Skin of body (tissue), 2 donors: Measurements from ENCODE around the gene MRPL23. TPM values are rescaled to one million over a fixed set of nuclear protein-coding genes. Genes with fewer than 3 reads are reported as not detected.
"Not testable (repeated sequence)": the region's sequence is repeated elsewhere in the genome, so short reads cannot be mapped to it uniquely, and the experiment has no call there.

ENCODE experiments used
- DNase-seq: peaks from one replicate; lab custom pipeline; 2025; lab: John Stamatoyannopoulos, UW
- total RNA-seq: library from RNA; depleted of rRNA; stranded (reverse); fragments of >200 nt; gene quantifications from one replicate; pipeline ENCODE4 v1.2.3, GENCODE V29; 2014

MRPL23 gene
- total RNA-seq, 1 donor from 2014 or later, result 20.5 TPM

DNA sequence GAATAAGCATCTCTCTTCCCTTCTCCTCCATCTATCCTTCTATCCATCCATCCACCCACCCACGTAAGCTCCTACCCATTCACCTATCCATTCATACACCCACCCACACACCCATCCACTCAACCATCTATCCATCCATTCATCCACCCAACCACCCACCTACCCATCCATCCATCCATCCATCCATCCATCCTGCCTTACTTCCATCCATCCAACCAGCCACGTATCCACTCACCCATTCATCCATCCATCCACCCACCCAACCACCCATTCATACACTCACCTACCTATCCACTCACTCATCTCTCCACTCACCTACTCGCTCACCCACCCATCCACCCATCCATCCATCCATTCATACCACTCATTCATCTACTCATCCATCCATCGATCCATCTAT is 14.5 kb upstream of the MRPL23 start:
- DNase-seq, result no peak

DNA sequence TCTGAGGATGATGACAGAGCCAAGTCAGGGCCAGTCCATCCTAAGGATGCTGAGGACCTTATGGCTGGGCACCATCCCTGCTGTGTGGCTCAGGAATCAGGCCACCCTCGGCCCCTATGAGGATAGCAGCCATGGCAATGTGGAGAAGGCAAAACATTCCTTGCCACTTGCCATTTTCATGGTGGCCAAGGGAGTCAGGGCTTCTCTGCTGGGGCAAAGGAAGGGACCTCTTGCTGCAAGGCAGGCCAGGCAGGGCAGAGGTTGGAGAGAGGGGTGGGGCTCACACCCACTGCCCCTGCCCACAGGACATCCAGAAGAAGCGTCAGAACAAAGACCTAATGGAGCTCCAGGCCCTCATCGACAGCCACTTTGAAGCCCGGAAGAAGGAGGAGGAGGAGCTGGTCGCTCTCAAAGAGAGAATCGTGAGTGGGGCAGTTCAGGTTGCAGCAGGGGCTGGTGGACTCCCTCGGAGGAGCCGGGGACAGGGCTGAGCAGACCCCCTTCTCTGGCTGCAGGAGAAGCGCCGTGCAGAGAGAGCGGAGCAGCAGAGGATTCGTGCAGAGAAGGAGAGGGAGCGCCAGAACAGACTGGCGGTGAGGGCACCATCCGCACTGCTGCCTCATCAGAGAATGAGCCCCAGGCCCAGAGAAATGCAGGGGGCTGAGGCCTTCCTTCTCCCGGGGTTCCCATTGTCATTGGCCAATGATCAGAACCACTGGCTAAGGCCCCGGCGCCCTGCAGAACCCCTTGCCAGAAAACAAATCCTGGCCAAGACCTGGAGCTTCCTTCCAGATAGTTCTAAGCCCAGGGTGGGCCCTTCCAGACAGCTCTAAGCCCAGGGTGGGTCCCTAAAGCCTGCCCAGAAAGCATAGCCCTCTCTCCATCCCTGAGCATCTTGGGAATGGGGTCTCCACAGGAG is 13.5 kb upstream of the MRPL23 start:
- no peak for DNase-seq

DNA sequence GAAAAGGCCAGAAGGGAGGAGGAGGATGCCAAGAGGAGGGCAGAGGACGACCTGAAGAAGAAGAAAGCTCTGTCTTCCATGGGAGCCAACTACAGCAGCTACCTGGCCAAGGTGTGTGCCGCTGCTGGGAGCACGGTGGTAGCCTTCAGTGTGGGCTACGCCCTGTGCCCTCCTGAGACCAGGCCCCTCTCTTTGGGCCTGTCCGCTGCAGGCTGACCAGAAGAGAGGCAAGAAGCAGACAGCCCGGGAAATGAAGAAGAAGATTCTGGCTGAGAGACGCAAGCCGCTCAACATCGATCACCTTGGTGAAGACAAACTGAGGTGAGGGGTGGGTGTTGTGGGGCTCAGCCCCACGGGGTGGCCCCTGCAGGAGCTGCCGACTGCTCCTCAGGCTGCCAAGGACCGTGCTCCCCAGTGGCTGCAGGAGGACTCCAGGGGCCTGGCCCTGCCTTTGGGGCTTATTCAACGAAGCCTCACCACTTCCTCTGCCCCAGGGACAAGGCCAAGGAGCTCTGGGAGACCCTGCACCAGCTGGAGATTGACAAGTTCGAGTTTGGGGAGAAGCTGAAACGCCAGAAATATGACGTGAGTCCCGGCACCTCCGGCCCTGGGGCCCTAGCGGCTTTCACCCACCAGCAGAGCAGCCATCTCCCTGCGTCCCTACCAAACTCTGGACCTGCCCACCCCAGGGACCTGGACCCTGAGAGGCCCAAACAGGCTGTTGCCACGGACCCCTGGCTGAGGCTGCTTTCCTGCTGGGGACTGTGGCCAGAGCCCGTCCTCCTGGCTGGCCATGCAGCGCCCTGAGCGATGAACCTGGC is 12.6 kb upstream of the MRPL23 start:
- no peak for DNase-seq

DNA sequence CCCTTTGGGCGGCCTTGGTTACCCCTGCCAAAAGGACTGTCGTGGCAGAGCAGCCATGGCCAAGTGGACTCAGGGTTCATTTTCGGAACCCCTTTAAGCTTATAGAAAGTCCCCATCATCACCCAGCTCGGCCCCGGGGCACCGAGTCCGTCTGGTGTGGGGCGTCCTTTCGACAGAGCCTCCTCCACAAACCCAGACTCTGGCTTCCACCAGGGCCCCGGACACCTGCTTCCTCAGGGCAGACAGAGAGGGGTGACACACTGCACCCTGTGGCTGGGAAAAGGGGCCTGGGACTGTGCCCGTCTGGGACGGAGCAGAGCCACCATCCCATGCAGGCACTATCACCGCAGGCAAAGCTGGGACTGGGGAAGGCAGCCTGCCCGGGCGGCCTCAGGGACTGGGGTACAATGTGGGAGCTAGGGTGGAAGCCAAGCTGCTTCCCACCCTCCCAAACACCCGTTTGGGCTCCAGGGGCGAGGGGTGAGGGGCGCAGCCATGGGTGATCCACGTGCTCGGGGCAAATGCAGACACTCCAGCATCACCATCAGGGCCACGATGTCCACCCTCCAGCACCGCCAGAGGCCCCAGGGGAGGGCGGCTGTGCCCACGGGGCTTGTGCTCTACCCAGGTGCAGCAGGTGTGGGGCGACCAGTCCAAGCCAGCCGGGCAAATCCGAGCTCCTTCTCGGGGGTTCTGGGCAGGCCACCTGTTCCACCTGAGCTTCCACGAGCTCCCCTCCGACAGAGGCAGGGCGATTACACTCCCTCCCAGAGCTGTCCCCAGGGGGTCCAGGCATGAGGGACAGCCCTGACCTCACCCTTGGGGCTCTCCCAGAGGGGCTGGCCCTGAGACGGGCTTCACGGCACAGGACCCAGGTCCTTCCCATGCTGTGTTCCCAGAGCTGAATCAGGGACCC is 11.7 kb upstream of the MRPL23 start:
- no peak for DNase-seq

DNA sequence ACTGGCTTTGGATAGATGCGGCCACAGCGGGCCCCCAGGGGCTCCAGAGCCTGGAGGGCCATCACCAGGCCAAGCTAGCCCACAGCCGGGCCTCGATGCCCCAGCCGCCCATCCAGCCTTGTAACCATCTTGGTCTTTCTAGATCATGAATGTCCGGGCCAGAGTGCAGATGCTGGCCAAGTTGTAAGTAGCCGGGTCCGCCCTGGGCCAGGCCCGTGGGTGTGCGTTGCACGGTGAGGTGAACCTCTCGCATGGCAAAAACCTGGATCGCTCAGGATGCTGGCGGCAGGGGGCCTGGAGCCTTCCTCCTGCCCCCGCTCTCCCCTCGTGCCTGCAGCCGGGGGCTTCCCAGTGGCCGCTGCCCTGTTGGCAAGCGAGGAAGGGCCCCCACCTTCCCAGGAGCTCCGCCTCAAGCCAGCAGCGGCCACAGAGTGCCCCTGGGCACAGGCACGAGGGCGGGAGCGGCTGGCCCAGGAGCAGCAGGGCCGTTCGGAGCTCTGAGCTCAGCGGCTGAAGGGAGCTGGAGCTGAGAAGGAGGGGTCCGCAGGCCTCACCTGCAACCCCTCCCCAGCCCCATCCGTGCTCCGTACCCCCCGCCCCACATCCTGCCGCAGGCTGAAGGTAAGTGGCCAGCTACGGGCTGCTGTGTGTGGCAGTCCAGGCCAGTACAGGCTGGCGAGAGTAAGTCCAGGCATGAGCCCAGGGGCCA is 10.9 kb upstream of the MRPL23 start:
- no peak for DNase-seq

DNA sequence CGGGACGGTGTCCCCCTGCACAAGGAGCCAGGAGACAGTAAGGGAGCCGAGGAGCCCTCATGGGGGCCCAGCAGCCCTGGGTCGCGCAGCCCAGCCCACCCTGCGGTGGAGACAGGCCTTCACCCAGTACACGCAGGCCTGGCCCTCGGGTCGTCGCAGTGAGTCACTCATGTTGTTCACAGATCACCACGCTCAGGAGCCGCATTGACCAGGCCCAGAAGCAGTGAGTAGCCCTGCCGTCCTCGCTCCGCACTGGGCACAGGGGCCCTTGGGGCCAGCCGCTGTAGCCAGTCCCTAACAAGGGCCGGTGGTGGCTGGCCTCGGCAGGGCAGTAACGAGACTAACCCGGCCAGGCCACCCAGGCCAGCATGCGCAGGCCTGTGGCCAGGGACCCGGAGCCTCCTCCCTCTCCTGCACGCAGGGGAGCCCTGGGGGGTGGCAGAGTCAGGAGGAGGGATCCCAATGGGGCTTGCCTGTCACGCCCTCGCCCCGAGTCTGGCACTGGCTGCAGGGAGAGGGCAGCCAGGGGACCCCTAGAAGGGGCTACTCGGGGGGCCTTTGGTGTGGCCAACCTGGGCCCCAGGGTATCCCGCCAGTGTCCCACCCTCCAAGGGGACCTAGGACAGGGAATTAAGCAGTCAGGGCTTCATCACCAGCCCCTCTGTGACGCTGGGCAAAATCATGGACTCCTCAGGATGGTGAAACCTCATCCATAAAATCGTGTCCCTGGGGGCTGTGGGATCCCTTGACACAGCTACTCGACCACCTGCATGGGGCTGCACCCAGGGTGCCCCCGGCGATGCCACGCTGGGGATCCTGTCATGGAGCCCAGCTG is 10.1 kb upstream of the MRPL23 start:
- no peak for DNase-seq

DNA sequence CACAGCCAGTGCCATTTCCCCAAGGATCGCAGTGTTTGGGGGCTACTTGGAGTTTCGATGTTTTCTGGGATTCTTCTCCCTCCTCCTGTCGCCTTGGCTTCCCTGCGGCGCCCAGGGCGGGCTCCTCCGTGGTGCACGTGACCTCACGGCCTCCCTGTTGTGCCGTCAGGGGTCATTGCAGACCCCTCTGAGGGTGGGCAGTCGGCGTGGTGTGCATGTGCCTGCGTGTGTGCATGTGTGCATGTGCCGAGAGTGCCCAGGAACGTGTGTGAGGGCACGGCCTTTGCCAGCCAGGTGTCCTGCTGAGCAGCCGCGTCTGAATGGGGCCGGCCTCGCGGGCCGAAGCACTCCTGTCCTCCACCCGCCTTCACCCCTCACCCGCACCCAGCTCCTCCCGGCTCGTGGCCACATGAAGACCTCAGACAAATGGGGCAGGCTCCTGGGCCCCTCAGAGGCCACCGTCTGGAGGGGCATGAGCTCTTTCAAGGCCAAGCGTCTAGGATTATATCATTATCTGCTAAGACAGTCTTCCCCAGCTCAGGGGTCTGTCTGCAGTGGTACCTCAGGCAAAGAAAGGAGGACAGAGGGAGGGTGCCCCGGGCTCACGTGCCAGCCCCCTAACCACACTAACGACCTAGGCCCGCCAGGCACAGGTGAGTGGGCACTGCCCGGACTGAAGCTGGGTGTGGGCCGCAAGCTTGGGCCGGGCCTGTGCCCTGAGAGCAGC is 9.4 kb upstream of the MRPL23 start:
- DNase-seq, result no peak

DNA sequence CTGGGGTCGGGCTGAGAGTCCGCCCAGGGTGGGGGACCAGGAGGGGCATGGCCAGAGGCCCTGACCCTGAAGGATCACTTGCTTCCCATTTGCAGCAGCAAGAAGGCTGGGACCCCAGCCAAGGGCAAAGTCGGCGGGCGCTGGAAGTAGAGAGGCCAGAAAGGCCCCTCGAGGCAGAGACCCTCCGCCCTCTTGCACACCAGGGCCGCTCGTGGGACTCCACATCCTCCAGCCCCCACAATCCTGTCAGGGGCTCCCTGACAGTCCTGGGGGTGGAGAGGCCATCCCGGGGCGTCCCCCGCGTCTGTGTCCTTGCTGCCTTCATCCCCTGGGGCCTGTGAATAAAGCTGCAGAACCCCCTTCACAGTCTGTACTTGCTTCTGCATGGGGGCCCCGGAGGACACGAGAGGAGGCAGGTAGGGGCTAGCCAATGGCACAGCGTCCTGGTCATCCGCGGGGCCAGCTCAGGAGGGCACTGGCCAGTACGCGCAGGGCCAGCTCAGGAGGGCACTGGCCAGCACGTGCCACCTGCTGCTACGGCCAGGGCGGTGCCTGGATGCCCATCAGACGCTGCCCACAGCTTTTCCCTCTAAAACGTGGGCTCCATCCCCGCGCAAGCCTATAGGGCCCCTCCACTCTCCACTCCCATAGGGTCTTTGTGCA is 8.7 kb upstream of the MRPL23 start:
- no peak for DNase-seq

DNA sequence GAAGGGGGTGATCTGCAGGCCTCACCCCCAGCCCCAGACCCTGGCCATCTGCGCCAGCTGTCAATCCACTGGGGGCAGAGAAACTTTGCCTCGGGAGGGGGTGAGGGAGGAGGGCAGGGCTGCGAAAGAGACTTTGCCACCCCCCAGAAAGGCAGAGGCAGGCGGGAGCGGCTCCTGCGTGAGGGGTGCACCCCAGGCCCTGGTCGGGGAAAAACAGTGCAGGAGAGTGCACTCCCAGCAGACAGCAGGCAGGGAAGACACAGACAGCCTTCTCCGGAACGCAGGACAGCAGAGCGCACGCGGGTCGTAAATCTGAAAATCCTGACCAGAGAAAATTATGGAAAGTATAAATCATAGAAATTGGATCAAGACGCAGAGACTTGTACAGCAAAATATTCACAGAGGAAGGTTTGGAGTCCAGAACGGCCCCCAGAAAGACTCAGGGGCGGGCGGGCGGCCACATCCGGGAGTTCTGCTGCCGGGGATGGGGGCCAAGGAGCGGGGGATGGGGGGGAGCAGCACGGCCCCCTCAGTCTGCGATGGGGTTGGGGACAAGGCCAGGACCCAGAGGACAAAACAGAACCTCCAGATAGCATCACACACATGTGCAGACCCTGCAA is 8.0 kb upstream of the MRPL23 start:
- DNase-seq, result peak; percentile 91

DNA sequence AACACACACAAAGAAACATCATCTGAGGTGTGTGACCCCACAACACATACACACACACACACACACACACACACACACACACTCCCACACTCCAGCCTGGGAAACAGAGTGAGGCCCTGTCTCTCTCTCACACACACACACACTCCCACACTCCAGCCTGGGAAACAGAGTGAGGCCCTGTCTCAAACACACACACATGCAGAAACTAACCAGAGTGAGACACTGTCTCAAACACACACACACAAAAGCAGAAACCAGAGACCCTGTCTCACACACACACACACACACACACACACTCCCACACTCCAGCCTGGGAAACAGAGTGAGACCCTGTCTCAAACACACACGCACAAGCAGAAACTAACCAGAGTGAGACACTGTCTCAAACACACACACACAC is 7.3 kb upstream of the MRPL23 start:
- DNase-seq, result not testable (repeated sequence)

DNA sequence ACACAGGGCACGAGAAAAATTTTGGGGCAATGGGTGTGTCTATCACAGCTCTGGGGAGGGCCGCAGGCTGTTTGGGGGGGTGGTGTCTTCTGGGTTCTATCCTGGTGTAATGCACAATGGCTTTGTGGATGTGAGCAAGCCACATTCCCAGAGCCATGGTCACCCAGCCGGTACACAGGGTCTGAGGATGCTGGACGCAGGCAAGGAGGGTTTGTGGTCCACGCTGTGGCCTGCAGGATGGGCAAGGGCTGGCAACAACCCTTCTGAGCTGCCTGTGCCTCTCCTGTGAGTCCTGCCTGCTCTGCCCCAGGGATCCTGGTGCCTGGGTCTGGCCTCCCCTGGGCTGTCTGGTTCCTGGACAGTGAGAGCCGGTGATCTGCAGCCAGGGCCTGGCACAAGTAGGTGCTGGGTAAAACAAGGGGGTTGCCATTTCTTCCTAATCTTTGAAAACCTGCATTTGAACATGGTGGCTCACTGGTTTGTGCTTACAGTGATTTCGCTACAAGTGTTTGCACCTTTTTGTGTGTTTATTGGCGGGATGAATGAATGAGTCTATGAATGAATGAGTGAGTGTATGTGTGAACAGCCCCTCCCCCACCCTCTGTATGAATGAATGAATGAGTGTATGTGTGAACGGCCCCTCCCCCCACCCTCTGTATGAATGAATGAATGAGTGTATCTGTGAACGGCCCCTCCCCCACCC is 4.4 kb upstream of the MRPL23 start:
- no peak for DNase-seq

DNA sequence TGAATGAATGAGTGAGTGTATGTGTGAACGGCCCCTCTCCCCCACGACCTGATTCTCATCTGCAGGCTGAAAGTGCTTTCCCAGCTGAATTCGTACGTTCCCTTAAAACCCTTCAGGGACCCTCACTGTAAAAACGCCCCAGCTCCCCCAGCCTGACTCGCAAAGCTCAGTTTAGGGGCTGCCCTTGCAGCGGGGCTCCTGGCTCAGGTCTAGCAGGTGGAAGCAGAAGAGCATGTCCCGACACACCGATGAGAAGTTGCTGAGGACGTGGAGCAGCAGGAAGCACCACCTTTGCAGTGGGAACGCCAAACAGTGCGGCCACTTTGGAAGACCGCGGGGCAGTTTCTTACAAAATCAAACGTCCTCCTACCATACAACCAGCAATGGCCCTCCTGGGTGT is 3.6 kb upstream of the MRPL23 start:
- no peak for DNase-seq

DNA sequence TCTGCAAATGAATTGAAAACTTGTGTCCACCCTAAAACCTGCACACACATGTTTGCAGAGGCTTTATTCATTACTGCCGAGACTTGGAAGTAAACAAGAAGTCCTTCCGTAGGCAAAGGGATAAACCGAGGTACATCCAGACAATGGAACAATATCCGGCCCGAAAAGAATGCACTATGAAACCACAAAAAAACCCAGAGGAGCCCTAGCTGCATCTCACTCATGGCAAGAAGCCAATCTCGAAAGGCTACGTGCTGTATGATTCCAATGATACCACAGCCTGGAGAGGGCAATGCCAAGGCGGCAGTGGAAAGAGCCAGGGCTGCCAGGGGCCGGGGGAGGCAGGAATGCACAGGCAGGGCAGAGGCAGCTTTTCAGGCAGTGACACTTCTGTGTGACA is 3.2 kb upstream of the MRPL23 start:
- DNase-seq, result no peak

DNA sequence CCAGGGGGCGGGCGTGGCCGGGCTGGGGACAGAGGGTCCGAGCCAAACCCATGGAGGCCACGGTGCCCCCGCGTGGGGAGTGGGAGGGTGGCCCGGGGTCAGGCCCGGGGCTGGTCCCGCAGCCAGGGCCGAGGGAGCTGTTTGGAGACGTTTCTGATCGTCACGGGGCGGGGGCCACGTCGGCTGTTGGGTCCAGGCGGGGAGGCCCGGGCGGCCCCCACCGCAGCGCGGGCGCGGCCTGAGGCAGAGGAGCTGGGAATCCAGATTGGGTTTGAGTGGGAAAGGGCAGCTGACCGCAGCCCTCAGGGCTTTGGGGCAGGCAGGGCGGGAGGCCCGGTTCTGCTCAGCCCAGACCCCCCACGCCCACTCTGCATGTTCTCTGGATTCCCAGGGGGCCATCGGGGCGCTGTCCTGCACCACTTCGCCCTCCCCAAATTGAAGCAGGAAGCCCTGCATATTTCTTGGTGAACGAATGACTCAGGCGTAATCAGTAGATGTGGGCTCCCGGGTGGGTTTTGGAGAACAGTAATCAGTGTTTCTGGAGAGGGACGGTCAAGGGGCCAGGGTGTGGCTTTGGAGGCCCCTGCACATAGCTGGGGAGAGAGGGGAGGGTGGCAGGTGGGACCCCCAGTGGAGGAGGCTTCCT is 583 bp downstream of the MRPL23 start:
- DNase-seq, result no peak

DNA sequence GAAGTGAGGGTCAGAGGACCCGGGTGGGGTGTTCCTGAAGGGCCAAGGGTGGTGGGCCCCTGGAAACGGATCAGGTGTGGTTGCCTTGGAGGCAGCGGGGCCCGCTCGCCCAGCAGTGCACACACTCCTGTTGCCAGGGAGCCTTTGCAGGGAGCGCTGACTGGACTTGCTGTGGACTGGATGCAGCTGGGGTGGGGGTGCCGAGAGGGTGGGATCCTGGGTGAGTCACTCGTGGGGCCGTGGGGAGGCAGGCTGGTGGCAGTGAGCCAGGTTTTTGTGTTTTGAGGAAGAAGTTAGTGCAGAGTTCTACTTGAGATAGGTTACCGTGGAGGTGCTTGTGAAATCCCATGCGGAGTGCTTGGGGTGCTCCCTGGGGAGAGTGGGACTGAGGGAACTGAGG is 1.3 kb downstream of the MRPL23 start:
- no peak for DNase-seq

DNA sequence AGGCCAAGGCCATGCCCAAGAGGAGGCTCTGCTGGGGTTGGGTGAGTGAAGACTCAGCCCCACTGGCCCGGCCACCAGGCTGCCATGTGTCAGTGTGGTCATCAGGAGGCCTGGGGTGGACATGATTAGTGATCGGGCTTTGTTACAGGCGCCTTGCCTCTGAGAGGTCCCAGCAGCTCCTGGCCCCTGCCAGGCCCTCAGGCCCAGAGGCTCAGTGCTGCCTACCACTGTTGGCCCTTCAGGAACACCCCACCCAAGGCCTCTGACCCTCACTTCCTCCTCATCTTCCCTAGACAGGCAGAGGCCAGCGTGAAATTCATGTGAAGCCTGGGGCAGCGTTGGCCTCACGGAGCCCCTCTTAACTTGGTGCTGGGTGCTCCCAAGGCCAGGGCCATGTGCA is 2.2 kb downstream of the MRPL23 start:
- no peak for DNase-seq

DNA sequence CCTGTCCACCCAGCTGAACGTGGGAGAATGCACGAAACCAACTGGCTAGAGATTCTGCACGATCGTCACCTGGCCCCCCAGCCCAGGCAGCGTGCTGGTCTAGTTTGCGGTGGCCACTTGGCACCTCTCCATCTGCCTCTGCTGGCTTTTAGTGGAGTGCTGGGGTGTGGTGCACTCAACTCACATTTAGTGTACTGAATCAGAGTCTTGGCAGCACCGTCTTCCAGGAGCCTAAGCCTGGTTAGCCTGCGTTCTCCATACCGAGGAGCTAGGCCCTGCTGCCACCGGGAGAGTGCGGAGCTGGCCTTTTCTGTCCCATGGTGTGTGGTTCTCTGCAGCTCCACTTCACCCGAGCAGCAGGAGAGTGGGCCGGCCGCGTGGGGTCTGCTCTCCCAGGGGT is 2.8 kb downstream of the MRPL23 start:
- DNase-seq, result no peak
